ENCODE measurements around the gene NELFB.
"Not testable (repeated sequence)": the region's sequence is repeated elsewhere in the genome, so short reads cannot be mapped to it uniquely, and the experiment has no call there.

Gene NELFB

DNA sequence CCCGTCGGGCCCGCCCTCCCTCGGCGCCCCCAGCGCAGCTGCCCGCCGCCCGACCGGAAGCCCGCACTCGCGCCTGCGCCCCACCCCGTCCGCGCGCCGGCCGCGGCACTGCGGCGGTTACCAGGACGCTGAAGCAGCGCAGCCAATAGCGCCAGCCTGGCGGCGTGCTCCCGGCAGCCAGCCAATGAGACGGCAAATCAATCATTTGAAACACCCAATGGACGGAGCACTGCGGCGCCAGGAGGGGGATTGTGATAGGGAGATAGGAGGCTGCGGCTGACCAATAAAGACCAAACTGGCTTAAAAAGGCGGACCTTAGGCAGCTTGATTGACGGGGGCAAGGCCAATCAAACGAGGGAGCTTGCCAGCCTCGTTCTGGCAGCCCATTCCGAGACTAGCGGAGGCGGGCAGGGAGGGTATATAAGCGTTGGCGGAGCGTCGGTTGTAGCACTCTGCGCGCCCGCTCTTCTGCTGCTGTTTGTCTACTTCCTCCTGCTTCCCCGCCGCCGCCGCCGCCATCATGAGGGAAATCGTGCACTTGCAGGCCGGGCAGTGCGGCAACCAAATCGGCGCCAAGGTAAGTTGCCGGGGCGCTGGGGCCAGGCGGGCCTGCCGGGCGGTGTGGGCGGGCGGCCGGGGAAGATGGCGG lies 14.2 kb upstream of the NELFB start, which contains the start of gene TUBB4B:
Gene TUBB4B (plus strand): TSS at position 447 of the 649 bp plus-strand sequence. CDS start 74 bp downstream, at position 521.
- Histone ChIP-seq H3K36me3 (peaks cover 28% of the 10 kb centered on the region), H3K4me3 (peak within 1 kb of the TSS; percentile 96), H3K4me1 (peaks cover 81% of the 10 kb centered on the region), H3K27ac (peak within 1 kb of the TSS; percentile 94), H3K4me2 (peak within 1 kb of the TSS; percentile 99), H3K9ac (peak within 1 kb of the TSS; percentile 96), H3K27me3 (no peaks in the 10 kb centered on the region), H4K20me1 (peaks cover 46% of the 10 kb centered on the region), H3K9me3 (no peaks in the 10 kb centered on the region)
- no peak for TF ChIP-seq Cebpa-rat (IDR thresholded peaks at IDR 0.05)

DNA sequence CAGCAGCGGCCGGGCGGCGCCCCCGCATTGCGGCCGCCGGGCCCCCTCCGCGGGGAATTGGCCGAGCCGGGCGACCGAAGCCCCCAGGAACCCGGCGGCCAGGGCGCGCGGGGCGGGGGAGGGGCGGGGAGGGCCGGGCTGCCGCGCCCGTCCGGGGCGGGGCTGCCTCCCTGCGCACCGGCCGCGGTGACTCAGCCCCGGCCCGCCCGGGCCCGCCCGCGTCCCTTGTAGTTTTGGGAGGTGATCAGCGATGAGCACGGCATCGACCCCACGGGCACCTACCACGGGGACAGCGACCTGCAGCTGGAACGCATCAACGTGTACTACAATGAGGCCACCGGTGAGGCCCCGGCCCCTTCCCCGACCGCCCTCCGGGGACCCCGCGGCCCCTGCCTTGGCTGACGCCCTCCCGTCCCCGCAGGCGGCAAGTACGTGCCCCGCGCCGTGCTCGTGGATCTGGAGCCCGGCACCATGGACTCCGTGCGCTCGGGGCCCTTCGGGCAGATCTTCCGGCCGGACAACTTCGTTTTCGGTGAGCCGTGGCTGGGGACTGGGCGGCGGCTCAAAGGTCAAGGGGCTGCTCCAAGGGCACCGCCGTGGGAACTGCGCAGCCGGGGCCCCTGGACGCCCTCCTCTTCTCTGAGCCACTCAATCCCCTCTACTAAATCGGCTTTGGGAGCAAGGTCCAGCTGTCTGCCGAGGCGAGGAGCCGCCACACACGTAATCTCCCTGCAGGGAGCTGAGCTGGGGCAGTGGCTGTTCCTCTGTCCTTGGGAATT lies 13.4 kb upstream of the NELFB start:
- peaks cover 47% of the 10 kb centered on the region for H4K20me1 ChIP-seq
- peak overlapping the region; percentile 90 for H3K27ac ChIP-seq
- peaks cover 81% of the 10 kb centered on the region for H3K4me1 ChIP-seq
- H3K4me3 ChIP-seq = peak overlapping the region; percentile 96
- H3K4me2 ChIP-seq = peak overlapping the region; percentile 99
- H3K27me3 ChIP-seq = no peaks in the 10 kb centered on the region
- peaks cover 28% of the 10 kb centered on the region for H3K36me3 ChIP-seq
- no peak for TF ChIP-seq Cebpa-rat (IDR thresholded peaks at IDR 0.05)
- H3K9ac ChIP-seq = peak overlapping the region; percentile 96
- no peaks in the 10 kb centered on the region for H3K9me3 ChIP-seq

- Histone ChIP-seq H4K20me1 (peaks cover 47% of the 10 kb centered on the region), H3K4me2 (peak overlapping the region; percentile 99), H3K4me1 (peaks cover 81% of the 10 kb centered on the region), H3K27me3 (no peaks in the 10 kb centered on the region), H3K36me3 (peaks cover 28% of the 10 kb centered on the region), H3K9ac (peak overlapping the region; percentile 96), H3K27ac (peak overlapping the region; percentile 90), H3K4me3 (peak overlapping the region; percentile 96), H3K9me3 (no peaks in the 10 kb centered on the region)
- no peak for TF ChIP-seq Cebpa-rat (IDR thresholded peaks at IDR 0.05)
Measured at GRCh38 chr9:137242269-137243203, 12.6 kb upstream of the NELFB start.

- H3K27me3 ChIP-seq, H3K27ac ChIP-seq, H3K9me3 ChIP-seq: not testable (repeated sequence)
- Histone ChIP-seq H3K36me3 (peaks cover 28% of the 10 kb centered on the region), H4K20me1 (peaks cover 47% of the 10 kb centered on the region), H3K9ac (peak overlapping the region; percentile 96; the same call in 1 of the 2 replicates), H3K4me2 (peak overlapping the region; percentile 99), H3K4me1 (peaks cover 80% of the 10 kb centered on the region), H3K4me3 (peak overlapping the region; percentile 96; the same call in 1 of the 2 replicates)
Measured at GRCh38 chr9:137243266-137243625, 11.9 kb upstream of the NELFB start.

- Histone ChIP-seq H3K4me1 (peaks cover 74% of the 10 kb centered on the region), H3K27ac (no peak overlapping the region), H3K4me2 (peak overlapping the region; percentile 99), H3K9me3 (no peaks in the 10 kb centered on the region), H4K20me1 (peaks cover 47% of the 10 kb centered on the region), H3K9ac (peak overlapping the region; percentile 38; the same call in 1 of the 2 replicates), H3K4me3 (no peak overlapping the region; the same call in 1 of the 2 replicates), H3K36me3 (peaks cover 28% of the 10 kb centered on the region), H3K27me3 (no peaks in the 10 kb centered on the region)
- TF ChIP-seq Cebpa-rat (IDR thresholded peaks at IDR 0.05) = no peak
Measured at GRCh38 chr9:137243626-137244485, 11.3 kb upstream of the NELFB start.

DNA sequence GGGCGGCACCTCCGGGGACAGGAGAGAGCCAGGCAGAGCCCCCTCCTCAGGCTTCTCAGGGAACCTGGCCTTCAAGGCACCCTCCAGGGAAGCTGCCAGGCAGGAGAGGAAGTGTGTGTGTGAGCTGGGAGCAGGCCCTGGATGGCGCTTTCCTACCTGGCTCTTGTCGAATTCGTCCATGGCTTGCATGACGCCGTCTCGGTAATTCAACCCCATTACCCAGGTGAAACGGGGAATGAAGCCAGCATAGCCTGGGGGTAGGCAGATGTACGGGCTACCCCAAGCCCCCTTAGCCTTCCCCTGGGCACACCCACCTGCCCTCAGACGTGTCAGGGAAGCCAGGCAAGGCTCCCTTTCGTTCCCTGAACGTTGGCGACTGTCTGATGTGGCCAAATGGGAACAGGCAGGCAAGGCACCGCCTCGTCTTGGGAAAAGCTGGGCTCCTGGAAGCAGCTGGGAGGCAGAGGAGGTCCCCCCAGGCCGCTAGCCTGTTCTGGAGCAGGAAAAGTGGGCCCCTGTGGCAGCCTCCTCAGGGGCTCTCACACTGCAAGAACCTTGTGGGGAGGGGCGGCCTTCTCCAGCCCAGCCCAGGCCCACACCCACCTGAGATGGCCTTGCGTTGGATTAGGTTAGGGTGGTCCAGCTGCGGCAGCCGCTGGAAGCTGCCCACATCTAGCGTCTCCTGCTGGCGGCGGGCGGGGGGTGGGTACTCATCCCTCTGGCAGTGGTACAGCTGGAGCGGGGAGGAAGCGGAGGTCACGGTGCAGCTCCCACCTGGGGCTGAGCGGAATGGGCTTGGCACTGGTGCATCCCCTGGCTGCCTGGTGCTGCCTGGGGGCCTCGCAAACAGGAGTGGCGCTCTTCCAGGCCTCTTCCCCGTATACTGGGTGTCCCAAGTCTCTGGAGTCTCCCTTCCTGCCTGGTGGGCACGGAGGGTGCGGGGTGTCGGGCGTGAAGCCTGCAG lies 10.4 kb upstream of the NELFB start:
- peak overlapping the region; percentile 38 for H3K9ac ChIP-seq
- peak overlapping the region; percentile 99 for H3K4me2 ChIP-seq
- H3K36me3 ChIP-seq = peaks cover 28% of the 10 kb centered on the region
- H3K27me3 ChIP-seq = no peaks in the 10 kb centered on the region
- TF ChIP-seq Cebpa-rat (IDR thresholded peaks at IDR 0.05) = no peak
- H3K9me3 ChIP-seq = no peaks in the 10 kb centered on the region
- H3K4me1 ChIP-seq = peaks cover 65% of the 10 kb centered on the region
- H4K20me1 ChIP-seq = peaks cover 47% of the 10 kb centered on the region
- H3K27ac ChIP-seq = peak overlapping the region; percentile 27; the same call in 1 of the 2 replicates
- no peak overlapping the region for H3K4me3 ChIP-seq

GRCh38 chr9:137245450-137246421 lies 9.4 kb upstream of the NELFB start:
- Histone ChIP-seq H3K9ac (peak overlapping the region; percentile 38; the same call in 1 of the 2 replicates), H3K4me1 (peaks cover 67% of the 10 kb centered on the region), H4K20me1 (peaks cover 47% of the 10 kb centered on the region)

More at GRCh38 chr9:137245450-137246421, 9.4 kb upstream of the NELFB start:
- Histone ChIP-seq H3K27me3 (no peaks in the 10 kb centered on the region), H3K4me2 (peak overlapping the region; percentile 99), H3K36me3 (peaks cover 28% of the 10 kb centered on the region), H3K27ac (0 out of 2 replicates have a peak overlapping the region, but pooled peaks have one; percentile 6), H3K9me3 (no peaks in the 10 kb centered on the region), H3K4me3 (no peak overlapping the region)
- no peak for TF ChIP-seq Cebpa-rat (IDR thresholded peaks at IDR 0.05)

Measured in BLaER1 (cell line).